ENCODE results near the gene SLC35E4. TPM values are rescaled to one million over a fixed set of nuclear protein-coding genes. Genes with fewer than 3 reads are reported as not detected.

The SLC35E4 gene
- total RNA-seq, 1 donor from 2014 or later: 3.2 TPM

DNA sequence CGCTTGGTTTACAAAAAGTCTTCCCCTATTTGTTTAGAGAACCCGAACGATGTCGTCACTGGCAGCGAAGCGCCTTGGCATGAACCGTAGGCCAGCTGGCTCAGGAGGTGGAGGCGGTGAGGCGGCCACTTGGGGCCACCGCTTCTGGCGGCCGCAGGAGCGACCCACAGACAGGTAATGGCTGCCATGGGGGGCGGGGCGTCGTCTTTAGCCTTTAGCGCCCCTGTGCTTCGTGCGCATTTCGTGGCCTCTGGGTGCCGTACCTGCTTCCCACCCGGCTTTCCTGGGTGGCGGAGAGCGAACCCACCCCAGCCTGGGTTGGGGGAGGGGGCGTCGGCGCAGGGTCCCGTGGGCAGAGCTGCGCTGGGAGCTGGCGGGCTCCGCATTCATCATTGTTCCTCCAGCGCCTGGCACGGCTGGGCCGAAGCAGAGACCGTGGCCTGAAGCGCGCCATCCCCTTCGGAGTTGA, 58.6 kb downstream of the SLC35E4 start:
- H3K36me3 Mint-ChIP-seq (ENCODE audit: low read depth, unreplicated experiment): no peaks in the 10 kb centered on the region
- H3K27me3 ChIP-seq (ENCODE audit: insufficient read depth, low read length): no peaks in the 10 kb centered on the region
- H3K27ac Mint-ChIP-seq (ENCODE audit: unreplicated experiment): peak overlapping the region; percentile 18
- H3K9ac ChIP-seq (ENCODE audit: low read length): peak overlapping the region; percentile 62
- peaks cover 34% of the 10 kb centered on the region for H3K27me3 Mint-ChIP-seq (ENCODE audit: low read depth, unreplicated experiment)
- DNase-seq (ENCODE audit: low read depth) (no peak), FAIRE-seq (no peak)
- H2AFZ ChIP-seq (ENCODE audit: low read depth, low read length): peak overlapping the region; percentile 81
- H3K4me1 ChIP-seq (ENCODE audit: insufficient read depth, low read length): peaks cover 6% of the 10 kb centered on the region
- H3K36me3 ChIP-seq (ENCODE audit: insufficient read depth, low read length): no peaks in the 10 kb centered on the region
- no peak overlapping the region for H3K27ac ChIP-seq (ENCODE audit: low read depth, low read length)
- peak overlapping the region; percentile 85 for H3K4me3 Mint-ChIP-seq (ENCODE audit: unreplicated experiment)
- H3K4me3 ChIP-seq (ENCODE audit: insufficient read depth, low read depth, low read length): peak overlapping the region; percentile 55
- TF ChIP-seq EZH2 (IDR thresholded peaks at IDR 0.05; ENCODE audit: insufficient read depth, low read length) (no peak), CTCF (IDR thresholded peaks at IDR 0.05; ENCODE audit: insufficient read depth, low read depth, low read length) (no peak)
- H3K79me2 ChIP-seq (ENCODE audit: insufficient read depth, low read length): no peaks in the 10 kb centered on the region
- H4K20me1 ChIP-seq (ENCODE audit: insufficient read depth, low read length): no peaks in the 10 kb centered on the region
- H3K4me2 ChIP-seq (ENCODE audit: low read length): peak overlapping the region; percentile 94
- no peaks in the 10 kb centered on the region for H3K9me3 ChIP-seq (ENCODE audit: insufficient read depth, low read depth, low read length)
- H3K4me1 Mint-ChIP-seq (ENCODE audit: low read depth, unreplicated experiment): no peaks in the 10 kb centered on the region
- H3K9me3 Mint-ChIP-seq (ENCODE audit: unreplicated experiment): no peaks in the 10 kb centered on the region

- Histone ChIP-seq H3K4me1 (ENCODE audit: insufficient read depth, low read length) (peaks cover 6% of the 10 kb centered on the region), H3K9ac (ENCODE audit: low read length) (peak within 1 kb of the TSS; percentile 76), H3K79me2 (ENCODE audit: insufficient read depth, low read length) (no peaks in the 10 kb centered on the region), H3K9me3 (ENCODE audit: insufficient read depth, low read depth, low read length) (no peaks in the 10 kb centered on the region), H4K20me1 (ENCODE audit: insufficient read depth, low read length) (no peaks in the 10 kb centered on the region), H3K27me3 (ENCODE audit: insufficient read depth, low read length) (no peaks in the 10 kb centered on the region), H2AFZ (ENCODE audit: low read depth, low read length) (peak within 1 kb of the TSS; percentile 96), H3K4me2 (ENCODE audit: low read length) (peak within 1 kb of the TSS; percentile 94), H3K36me3 (ENCODE audit: insufficient read depth, low read length) (no peaks in the 10 kb centered on the region), H3K4me3 (ENCODE audit: insufficient read depth, low read depth, low read length) (peak within 1 kb of the TSS; percentile 60), H3K27ac (ENCODE audit: low read depth, low read length) (no peak within 1 kb of the TSS)
- Mint-ChIP-seq H3K27ac (ENCODE audit: unreplicated experiment) (peak within 1 kb of the TSS; percentile 18), H3K27me3 (ENCODE audit: low read depth, unreplicated experiment) (peaks cover 34% of the 10 kb centered on the region), H3K36me3 (ENCODE audit: low read depth, unreplicated experiment) (no peaks in the 10 kb centered on the region), H3K9me3 (ENCODE audit: unreplicated experiment) (no peaks in the 10 kb centered on the region), H3K4me1 (ENCODE audit: low read depth, unreplicated experiment) (no peaks in the 10 kb centered on the region), H3K4me3 (ENCODE audit: unreplicated experiment) (peak within 1 kb of the TSS; percentile 85)
- DNase-seq (ENCODE audit: low read depth) (no peak), FAIRE-seq (no peak)
- TF ChIP-seq EZH2 (IDR thresholded peaks at IDR 0.05; ENCODE audit: insufficient read depth, low read length): no peak
- no peak for TF ChIP-seq CTCF (IDR thresholded peaks at IDR 0.05; ENCODE audit: insufficient read depth, low read depth, low read length)
Observed at GRCh38 chr22:30694640-30695350, 59.2 kb downstream of the SLC35E4 start, which contains the start of gene OSBP2. Gene OSBP2, plus strand, starts transcription at chr22:30694874. Its CDS starts 36 bp downstream, at chr22:30694910.

- Mint-ChIP-seq H3K4me3 (ENCODE audit: unreplicated experiment) (peak overlapping the region; percentile 77), H3K27me3 (ENCODE audit: low read depth, unreplicated experiment) (peaks cover 34% of the 10 kb centered on the region), H3K36me3 (ENCODE audit: low read depth, unreplicated experiment) (no peaks in the 10 kb centered on the region), H3K27ac (ENCODE audit: unreplicated experiment) (no peak overlapping the region), H3K4me1 (ENCODE audit: low read depth, unreplicated experiment) (no peaks in the 10 kb centered on the region), H3K9me3 (ENCODE audit: unreplicated experiment) (no peaks in the 10 kb centered on the region)
- FAIRE-seq: no peak
- Histone ChIP-seq H3K9me3 (ENCODE audit: insufficient read depth, low read depth, low read length) (no peaks in the 10 kb centered on the region), H3K9ac (ENCODE audit: low read length) (peak overlapping the region; percentile 76), H3K79me2 (ENCODE audit: insufficient read depth, low read length) (no peaks in the 10 kb centered on the region), H3K4me1 (ENCODE audit: insufficient read depth, low read length) (peaks cover 6% of the 10 kb centered on the region), H3K4me3 (ENCODE audit: insufficient read depth, low read depth, low read length) (peak overlapping the region; percentile 60), H3K27ac (ENCODE audit: low read depth, low read length) (no peak overlapping the region), H3K27me3 (ENCODE audit: insufficient read depth, low read length) (no peaks in the 10 kb centered on the region), H2AFZ (ENCODE audit: low read depth, low read length) (peak overlapping the region; percentile 96), H3K36me3 (ENCODE audit: insufficient read depth, low read length) (no peaks in the 10 kb centered on the region), H3K4me2 (ENCODE audit: low read length) (peak overlapping the region; percentile 94), H4K20me1 (ENCODE audit: insufficient read depth, low read length) (no peaks in the 10 kb centered on the region)
- TF ChIP-seq EZH2 (IDR thresholded peaks at IDR 0.05; ENCODE audit: insufficient read depth, low read length): no peak
- TF ChIP-seq CTCF (IDR thresholded peaks at IDR 0.05; ENCODE audit: insufficient read depth, low read depth, low read length): no peak
- no peak for DNase-seq (ENCODE audit: low read depth)
Observed at GRCh38 chr22:30695351-30695851, 59.8 kb downstream of the SLC35E4 start.

All from astrocyte (in vitro differentiated cells and primary cell).